Ishikawa (cell line): ENCODE measurements around the gene CD74.

ENCODE experiments used
- CEBPB ChIP-seq: IDR thresholded peaks from 2 replicates; pipeline ENCODE4 v1.6.1; 2012
- CREB1 ChIP-seq: IDR thresholded peaks from 2 replicates; pipeline ENCODE4 v1.6.1; 2012; ENCODE audit warnings: low read depth
- EGR1 ChIP-seq: IDR thresholded peaks from 2 replicates; pipeline ENCODE4 v1.6.1; 2012
- EP300 ChIP-seq: IDR thresholded peaks from 2 replicates; pipeline ENCODE4 v1.6.1; 2012; ENCODE audit warnings: borderline replicate concordance
- FOXM1 ChIP-seq: IDR thresholded peaks from 2 replicates; pipeline ENCODE4 v1.6.1; 2012; ENCODE audit warnings: low read depth, borderline replicate concordance
- NFIC ChIP-seq: IDR thresholded peaks from 2 replicates; pipeline ENCODE4 v1.6.1; 2012
- RAD21 ChIP-seq: IDR thresholded peaks from 2 replicates; pipeline ENCODE4 v1.6.1; 2012; ENCODE audit warnings: low read depth
- TAF1 ChIP-seq: IDR thresholded peaks from 2 replicates; pipeline ENCODE4 v1.6.1; 2012; ENCODE audit warnings: low read depth, mild to moderate bottlenecking
- TCF12 ChIP-seq: IDR thresholded peaks from 2 replicates; pipeline ENCODE4 v1.6.1; 2012; ENCODE audit warnings: low read depth
- TEAD4 ChIP-seq: IDR thresholded peaks from 2 replicates; pipeline ENCODE4 v1.6.1; 2012
- USF1 ChIP-seq: IDR thresholded peaks from 2 replicates; pipeline ENCODE4 v1.6.1; 2012
- YY1 ChIP-seq: IDR thresholded peaks from 2 replicates; pipeline ENCODE4 v1.6.1; 2012; ENCODE audit warnings: low read depth
- ZBTB7A ChIP-seq: IDR thresholded peaks from 2 replicates; pipeline ENCODE4 v1.6.1; 2012; ENCODE audit warnings: low read depth
- TF ChIP-seq, protein P1 (sequence below): IDR thresholded peaks from 2 replicates; pipeline ENCODE4 v1.6.1; 2012
- TF ChIP-seq, protein P2 (sequence below): IDR thresholded peaks from 2 replicates; pipeline ENCODE4 v1.6.1; 2012; ENCODE audit warnings: low read depth, mild to moderate bottlenecking

Gene CD74

DNA sequence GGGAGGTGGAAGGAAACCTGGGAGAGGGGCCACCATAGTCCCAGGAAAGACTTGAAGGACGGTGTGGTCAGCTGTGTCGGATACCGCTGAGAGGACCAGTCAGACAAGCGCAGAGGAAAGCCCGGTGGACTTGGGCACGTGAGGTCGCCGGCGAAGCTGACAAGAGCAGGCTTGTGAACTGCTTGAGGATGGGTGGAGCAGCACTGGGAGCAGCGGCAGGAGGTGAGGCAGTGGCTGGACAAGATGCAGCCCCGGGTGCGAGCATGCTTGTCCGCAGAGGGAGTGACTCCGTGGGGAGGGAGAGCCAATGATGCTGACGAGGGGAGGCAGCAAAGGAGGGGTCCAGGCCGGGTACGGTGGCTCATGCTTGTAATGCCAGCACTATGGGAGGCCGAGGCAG is 18.3 kb upstream of the CD74 start:
- no peak for TF ChIP-seq NFIC
- TF ChIP-seq, protein P1, sequence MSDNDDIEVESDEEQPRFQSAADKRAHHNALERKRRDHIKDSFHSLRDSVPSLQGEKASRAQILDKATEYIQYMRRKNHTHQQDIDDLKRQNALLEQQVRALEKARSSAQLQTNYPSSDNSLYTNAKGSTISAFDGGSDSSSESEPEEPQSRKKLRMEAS = no peak
- TF ChIP-seq TAF1 = no peak
- TF ChIP-seq EP300 = no peak
- TF ChIP-seq USF1 = no peak
- TF ChIP-seq TCF12 = no peak
- no peak for TF ChIP-seq EGR1
- TF ChIP-seq YY1 = no peak
- TF ChIP-seq CEBPB = no peak
- TF ChIP-seq RAD21 = no peak
- no peak for TF ChIP-seq TEAD4
- TF ChIP-seq, protein P2, sequence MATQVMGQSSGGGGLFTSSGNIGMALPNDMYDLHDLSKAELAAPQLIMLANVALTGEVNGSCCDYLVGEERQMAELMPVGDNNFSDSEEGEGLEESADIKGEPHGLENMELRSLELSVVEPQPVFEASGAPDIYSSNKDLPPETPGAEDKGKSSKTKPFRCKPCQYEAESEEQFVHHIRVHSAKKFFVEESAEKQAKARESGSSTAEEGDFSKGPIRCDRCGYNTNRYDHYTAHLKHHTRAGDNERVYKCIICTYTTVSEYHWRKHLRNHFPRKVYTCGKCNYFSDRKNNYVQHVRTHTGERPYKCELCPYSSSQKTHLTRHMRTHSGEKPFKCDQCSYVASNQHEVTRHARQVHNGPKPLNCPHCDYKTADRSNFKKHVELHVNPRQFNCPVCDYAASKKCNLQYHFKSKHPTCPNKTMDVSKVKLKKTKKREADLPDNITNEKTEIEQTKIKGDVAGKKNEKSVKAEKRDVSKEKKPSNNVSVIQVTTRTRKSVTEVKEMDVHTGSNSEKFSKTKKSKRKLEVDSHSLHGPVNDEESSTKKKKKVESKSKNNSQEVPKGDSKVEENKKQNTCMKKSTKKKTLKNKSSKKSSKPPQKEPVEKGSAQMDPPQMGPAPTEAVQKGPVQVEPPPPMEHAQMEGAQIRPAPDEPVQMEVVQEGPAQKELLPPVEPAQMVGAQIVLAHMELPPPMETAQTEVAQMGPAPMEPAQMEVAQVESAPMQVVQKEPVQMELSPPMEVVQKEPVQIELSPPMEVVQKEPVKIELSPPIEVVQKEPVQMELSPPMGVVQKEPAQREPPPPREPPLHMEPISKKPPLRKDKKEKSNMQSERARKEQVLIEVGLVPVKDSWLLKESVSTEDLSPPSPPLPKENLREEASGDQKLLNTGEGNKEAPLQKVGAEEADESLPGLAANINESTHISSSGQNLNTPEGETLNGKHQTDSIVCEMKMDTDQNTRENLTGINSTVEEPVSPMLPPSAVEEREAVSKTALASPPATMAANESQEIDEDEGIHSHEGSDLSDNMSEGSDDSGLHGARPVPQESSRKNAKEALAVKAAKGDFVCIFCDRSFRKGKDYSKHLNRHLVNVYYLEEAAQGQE = no peak
- no peak for TF ChIP-seq FOXM1
- TF ChIP-seq ZBTB7A = no peak
- no peak for TF ChIP-seq CREB1

DNA sequence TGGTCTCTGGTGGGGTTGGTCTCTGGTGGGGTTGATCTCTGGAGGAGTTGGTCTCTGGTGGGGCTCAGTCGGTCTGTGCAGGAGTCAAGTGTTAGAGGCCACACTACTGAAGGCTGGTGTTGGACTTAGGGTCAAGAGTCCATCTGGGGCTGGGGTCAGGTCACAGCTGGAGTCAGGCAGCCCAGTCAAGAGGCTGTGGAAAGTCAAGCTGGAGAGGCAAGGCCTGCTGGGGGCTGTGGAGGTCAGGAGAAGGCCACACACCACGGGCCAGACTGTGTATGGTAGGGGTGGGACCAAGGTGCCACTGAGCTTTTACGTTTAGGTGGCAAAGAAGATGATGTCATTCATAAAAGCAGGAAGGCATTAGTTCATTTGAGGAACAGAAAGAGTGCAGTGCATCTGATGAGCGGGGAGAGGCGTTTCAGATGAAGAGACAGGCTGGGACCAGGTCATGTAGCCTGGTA is 16.7 kb upstream of the CD74 start:
- TF ChIP-seq CEBPB = no peak
- TF ChIP-seq YY1 = no peak
- TF ChIP-seq EP300 = no peak
- TF ChIP-seq FOXM1 = no peak
- TF ChIP-seq RAD21 = no peak

DNA sequence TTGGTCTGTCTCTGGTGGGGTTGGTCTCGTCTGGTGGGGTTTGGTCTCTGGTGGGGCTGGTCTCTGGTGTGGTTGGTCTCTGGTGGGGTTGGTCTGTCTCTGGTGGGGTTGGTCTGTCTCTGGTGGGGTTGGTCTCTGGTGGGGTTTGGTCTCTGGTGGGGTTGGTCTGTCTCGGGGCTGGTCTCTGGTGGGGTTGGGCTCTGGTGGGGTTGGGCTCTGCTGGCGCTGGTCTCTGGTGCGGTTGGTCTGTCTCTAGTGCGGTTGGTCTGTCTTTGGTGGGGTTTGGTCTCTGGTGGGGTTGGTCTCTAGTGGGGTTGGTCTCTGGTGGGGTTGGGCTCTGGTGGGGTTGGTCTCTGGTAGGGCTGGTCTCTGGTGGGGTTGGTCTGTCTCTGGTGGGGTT is 16.3 kb upstream of the CD74 start:
- TF ChIP-seq, protein P2 = no peak
- TF ChIP-seq RAD21 = no peak
- no peak for TF ChIP-seq EP300
- no peak for TF ChIP-seq FOXM1
- no peak for TF ChIP-seq CREB1
- no peak for TF ChIP-seq EGR1
- TF ChIP-seq NFIC = no peak
- no peak for TF ChIP-seq TAF1
- TF ChIP-seq TEAD4 = no peak
- no peak for TF ChIP-seq YY1
- TF ChIP-seq USF1 = no peak
- no peak for TF ChIP-seq CEBPB
- TF ChIP-seq TCF12 = no peak
- TF ChIP-seq, protein P1 = no peak
- no peak for TF ChIP-seq ZBTB7A

DNA sequence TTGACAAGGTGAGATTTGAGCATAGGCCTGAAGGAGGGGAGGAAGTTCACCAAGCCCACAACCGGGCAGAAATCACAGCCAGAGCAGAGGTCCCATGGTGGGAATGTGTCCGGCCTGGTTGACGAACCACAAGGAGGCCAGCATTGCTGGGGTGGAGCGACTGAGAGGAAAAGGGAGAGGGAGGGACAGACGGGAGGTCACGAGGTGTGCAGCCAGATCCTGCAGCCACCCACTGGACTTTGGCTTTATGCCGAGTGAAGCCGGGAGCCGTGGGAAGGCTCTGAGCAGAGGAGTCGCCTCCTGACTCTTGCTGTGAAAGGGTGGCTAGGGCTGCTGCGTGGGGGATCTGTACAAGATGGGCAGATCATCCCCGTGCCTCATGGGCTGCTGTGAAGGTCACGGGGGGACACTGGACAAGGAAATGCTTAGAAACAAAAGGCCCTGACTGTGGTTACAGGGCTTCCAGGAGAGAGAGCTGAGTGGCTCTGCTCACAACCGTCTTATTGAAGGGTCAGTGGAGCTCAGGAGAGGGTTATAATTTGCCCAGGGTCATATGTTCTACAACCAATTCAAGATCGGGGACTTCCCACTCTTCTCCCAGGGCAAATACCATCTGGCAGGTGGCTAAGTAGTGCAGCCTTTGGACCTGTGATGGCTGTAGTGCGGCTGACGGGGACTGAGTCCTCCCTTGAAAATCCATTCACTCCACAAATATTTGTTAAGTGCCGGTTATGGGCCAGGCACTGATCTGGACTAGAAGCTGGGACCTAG is 15.6 kb upstream of the CD74 start:
- TF ChIP-seq, protein P1 = no peak
- TF ChIP-seq USF1 = peak; percentile 81
- TF ChIP-seq NFIC = peak; percentile 68
- TF ChIP-seq CREB1 = no peak
- TF ChIP-seq TAF1 = no peak

- TF ChIP-seq, protein P1 = no peak
- TF ChIP-seq USF1 = no peak
- no peak for TF ChIP-seq CEBPB
- TF ChIP-seq, protein P2 = no peak
- TF ChIP-seq TEAD4 = no peak
- no peak for TF ChIP-seq FOXM1
- no peak for TF ChIP-seq RAD21
- no peak for TF ChIP-seq EP300
- TF ChIP-seq TCF12 = no peak
- TF ChIP-seq TAF1 = no peak
- no peak for TF ChIP-seq EGR1
- TF ChIP-seq CREB1 = no peak
- no peak for TF ChIP-seq ZBTB7A
- TF ChIP-seq NFIC = no peak
- no peak for TF ChIP-seq YY1
These were observed 10.0 kb upstream of the CD74 start for GRCh38 chr5:150422758-150423157.
